K562 (cell line): ENCODE measurements around the gene EPHB6. TPM values are rescaled to one million over a fixed set of nuclear protein-coding genes. Genes with fewer than 3 reads are reported as not detected.

Experiments
- ATAC-seq: fragments of 200-7000 bp; cut with Tn5 transposase; 3 replicates; pipeline ENCODE4 v1.9.1; 2020; ENCODE audit warnings: moderate library complexity
- BruUV-seq: library from RNA; stranded (reverse); fragments of 400-500 nt; replicated peaks from 2 replicates; lab custom pipeline; 2021; lab: Mats Ljungman, UMichigan
- CTCF ChIA-PET: fragments of 300-600 bp; formaldehyde crosslinking; extraction: SDS; loops from one replicate; lab custom pipeline; 2021; ENCODE audit warnings: low intra/inter-chr PET ratio; lab: Yijun Ruan, JAX
- POLR2A ChIA-PET: fragments of 300-600, 350-650 bp; sonication (Branson Sonifier 250); formaldehyde crosslinking; extraction: SDS; loops from one replicate; lab custom pipeline; 2021; ENCODE audit warnings: antibody characterized with exemption, inconsistent platforms; lab: Yijun Ruan, JAX
- DNase-seq, 4 experiments: peaks; one replicate each; pipeline versions ENCODE4 v3.0.0 to v3.0.0-alpha.2; 2011 to 2018; ENCODE audit warnings: low spot score in 3 of 4, mixed read lengths in 3 of 4; ENCODE audit errors: extremely low read depth in 1 of 4
- FAIRE-seq: peaks from 2 replicates; lab custom pipeline; 2011; peaks lifted over from hg19 to GRCh38; lab: Jason Lieb, UNC
- H2AFZ ChIP-seq: 2 replicates; pipeline ENCODE4 v1.6.0; 2011; ENCODE audit warnings: low read depth, low read length, control low read depth, inconsistent platforms
- H3K27ac ChIP-seq: fragments of 200-600 bp; 3 replicates; pipeline ENCODE4 v1.8.0; 2011; ENCODE audit warnings: low read depth, mild to moderate bottlenecking, control low read depth, inconsistent platforms, low read length, moderate library complexity, mixed read lengths; ENCODE audit errors: extremely low read depth
- H3K27me3 ChIP-seq, 2 experiments: fragments of 300-600 bp in 1 of 2; 2 replicates in 1 of 2; 3 replicates in 1 of 2; pipeline versions ENCODE4 v1.6.0 to v1.8.0; 2011; ENCODE audit warnings: inconsistent platforms in 2 of 2, low read length in 2 of 2, mild to moderate bottlenecking in 1 of 2, mixed read lengths in 1 of 2, moderate library complexity in 1 of 2; ENCODE audit not compliant: control insufficient read depth in 2 of 2, insufficient read depth in 2 of 2
- H3K36me3 ChIP-seq: fragments of 300-600 bp; 3 replicates; pipeline ENCODE4 v1.8.0; 2011; ENCODE audit warnings: mild to moderate bottlenecking, low read length, inconsistent platforms; ENCODE audit not compliant: control insufficient read depth, insufficient read depth
- H3K4me1 ChIP-seq, 2 experiments: fragments of 200-600 bp in 1 of 2; replicated peaks in 1 of 2; 2 replicates in 1 of 2; 3 replicates in 1 of 2; pipeline versions ENCODE4 v1.5.1 to v1.8.0; 2011; ENCODE audit warnings: inconsistent platforms in 2 of 2, low read length in 2 of 2, mild to moderate bottlenecking in 1 of 2, mixed read lengths in 1 of 2, moderate library complexity in 1 of 2; ENCODE audit not compliant: control insufficient read depth in 2 of 2, insufficient read depth in 2 of 2
- H3K4me2 ChIP-seq: 2 replicates; pipeline ENCODE4 v1.6.1; 2011; ENCODE audit warnings: low read length, control low read depth, inconsistent platforms, mixed read lengths; ENCODE audit not compliant: insufficient read depth
- H3K4me3 ChIP-seq: fragments of 200-600 bp; sonication (generic), shearing (Covaris generic); 2 replicates; pipeline ENCODE4 v1.5.1; 2016; ENCODE audit warnings: control low read depth, inconsistent platforms
- H3K79me2 ChIP-seq: fragments of 200-600 bp; 3 replicates; pipeline ENCODE4 v1.8.0; 2011; ENCODE audit warnings: low read length, inconsistent platforms; ENCODE audit not compliant: control insufficient read depth, insufficient read depth
- H3K9ac ChIP-seq, 2 experiments: 2 replicates each; pipeline versions ENCODE4 v1.6.0 to v1.6.1; 2011; ENCODE audit warnings: low read depth in 2 of 2, low read length in 2 of 2, control low read depth in 1 of 2, inconsistent platforms in 1 of 2, mild to moderate bottlenecking in 1 of 2, mixed read lengths in 1 of 2; ENCODE audit not compliant: insufficient read depth in 1 of 2
- H3K9me1 ChIP-seq: one replicate; pipeline ENCODE4 v1.6.0; 2011; ENCODE audit warnings: inconsistent platforms, mild to moderate bottlenecking, low read length, moderate library complexity; ENCODE audit not compliant: control insufficient read depth, insufficient read depth
- H3K9me3 ChIP-seq: replicated peaks from 2 replicates; pipeline ENCODE4 v1.5.1; 2011; ENCODE audit warnings: low read depth, low read length, inconsistent platforms; ENCODE audit not compliant: control insufficient read depth, insufficient read depth
- H4K20me1 ChIP-seq: replicated peaks from 2 replicates; pipeline ENCODE4 v1.6.1; 2011; ENCODE audit warnings: low read length, inconsistent platforms, mixed read lengths; ENCODE audit not compliant: control insufficient read depth, insufficient read depth
- DDX20 ChIP-seq: fragments of 450-650 bp; IDR thresholded peaks from 2 replicates; pipeline ENCODE4 v1.6.1; 2016; ENCODE audit warnings: missing genetic modification characterization, low read depth, mild to moderate bottlenecking, missing compliant biosample characterization, moderate library complexity
- DMBX1 ChIP-seq: fragments of 250-450 bp; sonication (Bioruptor Pico); IDR thresholded peaks from 2 replicates; pipeline ENCODE4 v1.8.0; 2022; ENCODE audit warnings: inconsistent platforms, mild to moderate bottlenecking, moderate library complexity, borderline replicate concordance
- FOXO4 ChIP-seq: fragments of 450-650 bp; formaldehyde crosslinking; IDR thresholded peaks from 2 replicates; pipeline ENCODE4 v1.4.0; 2020; ENCODE audit warnings: mild to moderate bottlenecking, moderate library complexity
- KHSRP ChIP-seq: fragments of 450-650 bp; IDR thresholded peaks from 2 replicates; pipeline ENCODE4 v1.6.1; 2017
- MAFK ChIP-seq: IDR thresholded peaks from 2 replicates; pipeline ENCODE4 v1.6.1; 2011; ENCODE audit warnings: low read length, improper control_type of control experiment
- POLR2A ChIP-seq: fragments of 450-650 bp; conservative IDR thresholded peaks from 2 replicates; pipeline ENCODE4 v1.6.1; 2016
- PPARD ChIP-seq: fragments of 250-450 bp; sonication (Bioruptor Pico); IDR thresholded peaks from 2 replicates; pipeline ENCODE4 v1.8.0; 2022; ENCODE audit warnings: inconsistent platforms, mild to moderate bottlenecking, moderate library complexity
- SIRT6 ChIP-seq: IDR thresholded peaks from one replicate; pipeline ENCODE4 v1.6.1; 2012; ENCODE audit warnings: low read depth, mild to moderate bottlenecking, control low read depth, inconsistent platforms, low read length, moderate library complexity
- STAG1 ChIP-seq: sonication (generic); formaldehyde crosslinking; IDR thresholded peaks from 2 replicates; pipeline ENCODE4 v1.5.0; 2020; ENCODE audit warnings: missing genetic modification reagents, borderline replicate concordance
- THRB ChIP-seq: fragments of 450-650 bp; formaldehyde crosslinking; conservative IDR thresholded peaks from 2 replicates; pipeline ENCODE4 v1.4.0; 2022; ENCODE audit warnings: mild to moderate bottlenecking, missing genetic modification characterization
- ZNF511 ChIP-seq: sonication (generic); formaldehyde crosslinking; IDR thresholded peaks from 2 replicates; pipeline ENCODE4 v1.8.0; 2022; ENCODE audit warnings: mild to moderate bottlenecking, missing genetic modification reagents
- ZNF695 ChIP-seq: fragments of 450-650 bp; formaldehyde crosslinking; IDR thresholded peaks from 2 replicates; pipeline ENCODE4 v1.4.0; 2020; ENCODE audit warnings: mild to moderate bottlenecking, moderate library complexity
- ZNF75A ChIP-seq: fragments of 450-650 bp; formaldehyde crosslinking; IDR thresholded peaks from 2 replicates; pipeline ENCODE4 v1.4.0; 2020; ENCODE audit warnings: mild to moderate bottlenecking
- ZNF77 ChIP-seq: fragments of 250-450 bp; sonication (Bioruptor Pico); IDR thresholded peaks from 2 replicates; pipeline ENCODE4 v1.5.0; 2020
- ZNF830 ChIP-seq: fragments of 250-450 bp; sonication (Bioruptor Pico); IDR thresholded peaks from 2 replicates; pipeline ENCODE4 v1.5.0; 2021; ENCODE audit warnings: mild to moderate bottlenecking
- in situ Hi-C: fragments of 300-500 bp; cut with MboI; formaldehyde crosslinking; loops from 4 replicates; pipeline ENCODE4 v1.15.0; 2018; ENCODE audit warnings: inconsistent platforms, mixed read lengths
- intact Hi-C: fragments of 100-400 bp; cut with micrococcal nuclease; formaldehyde crosslinking; loops from 2 replicates; pipeline ENCODE4 v1.14.2; 2022
- polyA plus RNA-seq, 8 experiments: library from polyadenylated mRNA; depleted of rRNA in 4 of 8; stranded (reverse) in 5 of 8; unstranded in 3 of 8; fragments of >200 nt; fragmentation: Nextera tagmentation in 2 of 8; fragmentation: Illumina TruSeq in 1 of 8; extraction: Ambion mirVana in 2 of 8; extraction: Trizol in 1 of 8; gene quantifications; 2 replicates each; pipeline versions ENCODE4 v1.2.1 to v1.2.3, GENCODE V29; 2011 to 2014; ENCODE audit warnings: inconsistent platforms in 1 of 8, missing spikeins in 1 of 8
- total RNA-seq, 7 experiments: library from RNA; depleted of rRNA in 6 of 7; stranded (reverse); fragments of >200 nt in 6 of 7; fragmentation: Illumina TruSeq in 2 of 7; extraction: Trizol in 2 of 7; gene quantifications; 2 replicates each; pipeline versions ENCODE4 v1.2.1 to v1.2.3, GENCODE V29; 2011 to 2021; ENCODE audit warnings: low replicate concordance in 1 of 7
- TF ChIP-seq, protein P1 (sequence below): fragments of 200-800 bp; sonication (Bioruptor generic); IDR thresholded peaks from 2 replicates; pipeline ENCODE4 v1.6.1; 2017; ENCODE audit warnings: missing genetic modification characterization, missing compliant biosample characterization
- TF ChIP-seq, protein P2 (sequence below): fragments of 200-400 bp; formaldehyde crosslinking; IDR thresholded peaks from 2 replicates; pipeline ENCODE4 v1.6.1; 2017; ENCODE audit warnings: mild to moderate bottlenecking, low read depth, low read length, moderate library complexity

The EPHB6 gene
- total and polyA plus RNA-seq, 9 of the 15 experiments (the other 6 are each of a cell fraction or from before 2014, with no cell fraction given) = 1.4 to 123 (median 7.6) TPM

GRCh38 chr7:142808461-142808801, 46.4 kb upstream of the EPHB6 start:
- H3K4me2 ChIP-seq = 0 out of 2 replicates have a peak overlapping the region, but pooled peaks have one; percentile 4
- DNase-seq = peak in 1 of 4 experiments; percentile 24
- peak overlapping the region; percentile 58; the same call in 2 of the 3 replicates for H3K27ac ChIP-seq
- ChIA-PET POLR2A (interaction anchor here (0.6 to 1.2 kb wide), 7 partner anchors 10 to 176 kb away, joined by 3 to 4 read pairs (median 3); no protein-coding TSS in a partner anchor), CTCF (no interaction called here)
- no peak overlapping the region for H3K4me3 ChIP-seq
- ATAC-seq = peak; percentile 27; the same call in 2 of the 3 replicates
- H4K20me1 ChIP-seq = no peaks in the 10 kb centered on the region
- no peaks in the 10 kb centered on the region for H3K79me2 ChIP-seq
- intact Hi-C loops = no loop called here
- no peaks in the 10 kb centered on the region for H3K9me3 ChIP-seq
- in situ Hi-C loops = no loop called here
- H3K36me3 ChIP-seq = no peaks in the 10 kb centered on the region
- peak; percentile 23 for FAIRE-seq
- no peaks in the 10 kb centered on the region for H3K9me1 ChIP-seq
- no peak overlapping the region for H2AFZ ChIP-seq
- peaks cover 0 to 60% of the 10 kb centered on the region in 2 experiments; a peak in 3 of 5 replicates for H3K4me1 ChIP-seq
- BruUV-seq = no TSS peak
- H3K27me3 ChIP-seq = no peaks in the 10 kb centered on the region
- peak overlapping the region in 1 of 2 experiments; percentile 36; a peak in 2 of 4 replicates for H3K9ac ChIP-seq
- TF ChIP-seq ZNF695 (CRISPR knock-in tag) (0 out of 2 replicates have a peak, but pooled peaks have one; percentile 68), ZNF830 (CRISPR knock-in tag) (no peak), DMBX1 (CRISPR knock-in tag) (no peak; the same call in 1 of the 2 replicates), THRB (CRISPR knock-in tag) (0 out of 2 replicates have a peak, but pooled peaks have one; percentile 14), ZNF77 (0 out of 2 replicates have a peak, but pooled peaks have one; percentile 19), KHSRP (no peak), ZNF511 (no peak), PPARD (CRISPR knock-in tag) (no peak), MAFK (no peak), ZNF75A (CRISPR knock-in tag) (no peak), STAG1 (CRISPR knock-in tag) (no peak), DDX20 (tag) (no peak), POLR2A (no peak), FOXO4 (CRISPR knock-in tag) (no peak), SIRT6 (no peak)
- TF ChIP-seq, protein P1, sequence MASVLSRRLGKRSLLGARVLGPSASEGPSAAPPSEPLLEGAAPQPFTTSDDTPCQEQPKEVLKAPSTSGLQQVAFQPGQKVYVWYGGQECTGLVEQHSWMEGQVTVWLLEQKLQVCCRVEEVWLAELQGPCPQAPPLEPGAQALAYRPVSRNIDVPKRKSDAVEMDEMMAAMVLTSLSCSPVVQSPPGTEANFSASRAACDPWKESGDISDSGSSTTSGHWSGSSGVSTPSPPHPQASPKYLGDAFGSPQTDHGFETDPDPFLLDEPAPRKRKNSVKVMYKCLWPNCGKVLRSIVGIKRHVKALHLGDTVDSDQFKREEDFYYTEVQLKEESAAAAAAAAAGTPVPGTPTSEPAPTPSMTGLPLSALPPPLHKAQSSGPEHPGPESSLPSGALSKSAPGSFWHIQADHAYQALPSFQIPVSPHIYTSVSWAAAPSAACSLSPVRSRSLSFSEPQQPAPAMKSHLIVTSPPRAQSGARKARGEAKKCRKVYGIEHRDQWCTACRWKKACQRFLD (CRISPR knock-in tag) = peak; percentile 25; the same call in 1 of the 2 replicates
- TF ChIP-seq, protein P2, sequence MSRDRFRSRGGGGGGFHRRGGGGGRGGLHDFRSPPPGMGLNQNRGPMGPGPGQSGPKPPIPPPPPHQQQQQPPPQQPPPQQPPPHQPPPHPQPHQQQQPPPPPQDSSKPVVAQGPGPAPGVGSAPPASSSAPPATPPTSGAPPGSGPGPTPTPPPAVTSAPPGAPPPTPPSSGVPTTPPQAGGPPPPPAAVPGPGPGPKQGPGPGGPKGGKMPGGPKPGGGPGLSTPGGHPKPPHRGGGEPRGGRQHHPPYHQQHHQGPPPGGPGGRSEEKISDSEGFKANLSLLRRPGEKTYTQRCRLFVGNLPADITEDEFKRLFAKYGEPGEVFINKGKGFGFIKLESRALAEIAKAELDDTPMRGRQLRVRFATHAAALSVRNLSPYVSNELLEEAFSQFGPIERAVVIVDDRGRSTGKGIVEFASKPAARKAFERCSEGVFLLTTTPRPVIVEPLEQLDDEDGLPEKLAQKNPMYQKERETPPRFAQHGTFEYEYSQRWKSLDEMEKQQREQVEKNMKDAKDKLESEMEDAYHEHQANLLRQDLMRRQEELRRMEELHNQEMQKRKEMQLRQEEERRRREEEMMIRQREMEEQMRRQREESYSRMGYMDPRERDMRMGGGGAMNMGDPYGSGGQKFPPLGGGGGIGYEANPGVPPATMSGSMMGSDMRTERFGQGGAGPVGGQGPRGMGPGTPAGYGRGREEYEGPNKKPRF = no peak
